HG02840 (cell line): Measurements from ENCODE around the gene SPDYE3.
A peak's percentile ranks its signal among the peaks of the same experiment; 100 is the strongest.

Experiments used
- ATAC-seq: cut with Tn5 transposase; IDR thresholded peaks from one replicate; pipeline ENCODE4 v1.9.1; 2021; ENCODE audit warnings: mild to moderate bottlenecking, moderate library complexity, moderate number of reproducible peaks; ENCODE audit not compliant: unreplicated experiment, low FRiP score

The SPDYE3 gene

GRCh38 chr7:100369105-100369504 lies 61.6 kb downstream of the SPDYE3 start:
- ATAC-seq: peak; percentile 49

GRCh38 chr7:100370303-100370702 lies 62.8 kb downstream of the SPDYE3 start:
- ATAC-seq: no peak

- no peak for ATAC-seq
Measured at GRCh38 chr7:100370746-100371145, 63.2 kb downstream of the SPDYE3 start.

GRCh38 chr7:100371561-100372171 lies 64.2 kb downstream of the SPDYE3 start:
- no peak for ATAC-seq
